Measurements from ENCODE around the gene C17orf50. TPM values are rescaled to one million over a fixed set of nuclear protein-coding genes. Genes with fewer than 3 reads are reported as not detected.
A peak's percentile ranks its signal among the peaks of the same experiment; 100 is the strongest.

C17orf50 gene
- total RNA-seq, 4 donors from 2014 or later = not detected

- H3K27me3 ChIP-seq = peaks cover 7% of the 10 kb centered on the region
- H3K9me3 ChIP-seq = no peaks in the 10 kb centered on the region
- TF ChIP-seq EP300 (IDR thresholded peaks at IDR 0.05; ENCODE audit: low read depth) = no peak
- no peak for TF ChIP-seq POLR2AphosphoS5 (IDR thresholded peaks at IDR 0.05)
- TF ChIP-seq CTCF (IDR thresholded peaks at IDR 0.05) = no peak
- peaks cover 0 to 13% (median 0%) of the 10 kb centered on the region in 4 donors for H3K4me1 ChIP-seq
- intact Hi-C loops (cut with DNase I; ENCODE audit: low total_unique reads) (no loop called here), in situ Hi-C loops (cut with MboI; ENCODE audit: low pct_ligation_motif_present in 1 of 4, low pct_unique_long_range_greater_than_20kb in 1 of 4, low sequenced_read_pairs in 3 of 4) (no loop called here)
- no peaks in the 10 kb centered on the region for H3K36me3 ChIP-seq
- H3K4me3 ChIP-seq = no peak overlapping the region
- no peak overlapping the region for H3K27ac ChIP-seq
- no peak for DNase-seq
These were observed 3.4 kb upstream of the C17orf50 start for GRCh38 chr17:35757243-35757642.

GRCh38 chr17:35761601-35762000 is 914 bp downstream of the C17orf50 start:
- Histone ChIP-seq H3K4me3 (no peak overlapping the region), H3K27ac (no peak overlapping the region), H3K27me3 (no peaks in the 10 kb centered on the region), H3K9me3 (no peaks in the 10 kb centered on the region), H3K36me3 (no peaks in the 10 kb centered on the region), H3K4me1 (peaks cover 9 to 18% (median 15%) of the 10 kb centered on the region in 4 donors)
- 17 to 72% methylated on average over 1 to 5 of the region's 5 CpGs for WGBS, 2 donors (ENCODE audit: low coverage in 1 of 2)
- TF ChIP-seq POLR2AphosphoS5 (IDR thresholded peaks at IDR 0.05) (no peak), CTCF (IDR thresholded peaks at IDR 0.05) (no peak), POLR2A (IDR thresholded peaks at IDR 0.05) (no peak), EP300 (IDR thresholded peaks at IDR 0.05; ENCODE audit: low read depth) (no peak)
- in situ Hi-C loops (cut with MboI; ENCODE audit: low pct_ligation_motif_present in 1 of 4, low pct_unique_long_range_greater_than_20kb in 1 of 4, low sequenced_read_pairs in 3 of 4) (loop anchor here in 1 of 4 donors (10.0 kb wide), 1 partner anchor 53 kb away; no protein-coding TSS in a partner anchor), intact Hi-C loops (cut with DNase I; ENCODE audit: low total_unique reads) (no loop called here)
- no peak for DNase-seq

- DNase-seq = no peak
- TF ChIP-seq POLR2A (IDR thresholded peaks at IDR 0.05) (no peak), EP300 (IDR thresholded peaks at IDR 0.05; ENCODE audit: low read depth) (no peak), POLR2AphosphoS5 (IDR thresholded peaks at IDR 0.05) (no peak), CTCF (IDR thresholded peaks at IDR 0.05) (no peak)
- no peaks in the 10 kb centered on the region for H3K9me3 ChIP-seq
- WGBS, 2 donors (ENCODE audit: low coverage in 1 of 2) = 22 to 28% methylated on average over 7 to 17 of the region's 17 CpGs
- intact Hi-C loops (cut with DNase I; ENCODE audit: low total_unique reads) = loop anchor here (1.0 kb wide), 1 partner anchor 41 kb away; no protein-coding TSS in a partner anchor
- H3K4me3 ChIP-seq = peak overlapping the region in 3 of 4 donors; percentile 37 to 54 (median 44)
- no peaks in the 10 kb centered on the region for H3K36me3 ChIP-seq
- H3K27me3 ChIP-seq = no peaks in the 10 kb centered on the region
- peak overlapping the region; percentile 35 to 78 (median 66) for H3K27ac ChIP-seq
- peaks cover 9 to 20% (median 19%) of the 10 kb centered on the region in 4 donors for H3K4me1 ChIP-seq
- in situ Hi-C loops (cut with MboI; ENCODE audit: low pct_ligation_motif_present in 1 of 4, low pct_unique_long_range_greater_than_20kb in 1 of 4, low sequenced_read_pairs in 3 of 4) = loop anchor here in 1 of 4 donors (10.0 kb wide), 1 partner anchor 51 kb away; no protein-coding TSS in a partner anchor
These were observed 3.1 kb downstream of the C17orf50 start for GRCh38 chr17:35763767-35764122.

GRCh38 chr17:35764123-35764991 is 3.7 kb downstream of the C17orf50 start:
- Histone ChIP-seq H3K27ac (peak overlapping the region; percentile 35 to 78 (median 66)), H3K9me3 (no peaks in the 10 kb centered on the region), H3K27me3 (no peaks in the 10 kb centered on the region), H3K4me3 (peak overlapping the region; percentile 7 to 54 (median 40)), H3K4me1 (peaks cover 9 to 23% (median 19%) of the 10 kb centered on the region in 4 donors), H3K36me3 (no peaks in the 10 kb centered on the region)
- TF ChIP-seq CTCF (IDR thresholded peaks at IDR 0.05) = peak; percentile 92 to 99 (median 97)
- peak in 2 of 3 donors; percentile 44 to 69 for TF ChIP-seq POLR2AphosphoS5 (IDR thresholded peaks at IDR 0.05)
- no peak for TF ChIP-seq POLR2A (IDR thresholded peaks at IDR 0.05)
- intact Hi-C loops (cut with DNase I; ENCODE audit: low total_unique reads) = loop anchor here (1.0 kb wide), 1 partner anchor 40 kb away; no protein-coding TSS in a partner anchor
- DNase-seq = peak; percentile 93
- WGBS, 2 donors (ENCODE audit: low coverage in 1 of 2) = 3% methylated on average over 46 of the region's 75 CpGs; no CpG with 5 or more reads in 1 of the 2 donors
- in situ Hi-C loops (cut with MboI; ENCODE audit: low pct_ligation_motif_present in 1 of 4, low pct_unique_long_range_greater_than_20kb in 1 of 4, low sequenced_read_pairs in 3 of 4) = loop anchor here in 1 of 4 donors (10.0 kb wide), 1 partner anchor 50 kb away; no protein-coding TSS in a partner anchor
